HL-60 (cell line): ENCODE data around the gene TRIP4.

Source experiments
- DNase-seq, 2 experiments: peaks; one replicate each; pipeline ENCODE4 v3.0.0-alpha.2; 2010 to 2020; ENCODE audit warnings: low read depth in 1 of 2, low spot score in 1 of 2
- H3K27ac ChIP-seq: fragments of 250-450 bp; sonication (Bioruptor Pico); replicated peaks from 2 replicates; pipeline ENCODE4 v1.5.1; 2020; ENCODE audit warnings: mild to moderate bottlenecking, moderate library complexity
- H3K27me3 ChIP-seq: fragments of 250-450 bp; sonication (Bioruptor Pico); 2 replicates; pipeline ENCODE4 v1.5.1; 2021; ENCODE audit warnings: mild to moderate bottlenecking, moderate library complexity; ENCODE audit not compliant: insufficient read depth, poor library complexity, severe bottlenecking
- H3K4me3 ChIP-seq: replicated peaks from 2 replicates; pipeline ENCODE4 v1.5.1; 2011; ENCODE audit warnings: mild to moderate bottlenecking, control low read depth, low read length; ENCODE audit not compliant: insufficient read depth
- GABPA ChIP-seq: IDR thresholded peaks from 2 replicates; pipeline ENCODE4 v1.6.1; 2012; ENCODE audit warnings: low read depth
- POLR2AphosphoS5 ChIP-seq: IDR thresholded peaks from 2 replicates; pipeline ENCODE4 v1.6.1; 2012; ENCODE audit warnings: low read depth
- SPI1 ChIP-seq: IDR thresholded peaks from 2 replicates; pipeline ENCODE4 v1.6.1; 2012; ENCODE audit warnings: low read depth, mild to moderate bottlenecking, borderline replicate concordance
- TF ChIP-seq, protein P1 (sequence below): IDR thresholded peaks from 2 replicates; pipeline ENCODE4 v1.6.1; 2012; ENCODE audit warnings: low read depth; ENCODE audit not compliant: insufficient replicate concordance
- TF ChIP-seq, protein P2 (sequence below): IDR thresholded peaks from one replicate; pipeline ENCODE4 v1.5.1; 2011; ENCODE audit warnings: low read length, control low read depth, inconsistent platforms; ENCODE audit not compliant: insufficient read depth

The TRIP4 gene

DNA sequence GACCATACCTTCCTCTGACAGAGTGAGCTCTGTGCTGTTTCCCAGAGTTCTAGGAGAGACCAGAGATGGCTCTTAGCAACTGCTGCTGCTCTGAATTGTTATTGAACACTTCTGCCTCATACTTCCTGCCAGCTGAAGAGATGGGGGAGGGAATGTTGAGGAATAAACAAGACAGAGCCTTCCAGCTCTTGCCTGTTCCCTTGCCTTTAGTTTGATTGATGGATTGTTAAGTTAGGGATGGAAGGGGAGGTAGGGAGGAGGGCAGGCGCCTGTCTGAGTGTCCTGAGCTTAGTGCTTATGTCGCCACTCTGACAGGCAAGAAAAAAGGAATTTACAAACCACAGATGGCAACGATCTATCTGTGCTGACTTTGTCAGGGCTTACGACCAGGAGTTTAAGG, 115.6 kb downstream of the TRIP4 start:
- H3K4me3 ChIP-seq, result no peak overlapping the region
- TF ChIP-seq, protein P1, sequence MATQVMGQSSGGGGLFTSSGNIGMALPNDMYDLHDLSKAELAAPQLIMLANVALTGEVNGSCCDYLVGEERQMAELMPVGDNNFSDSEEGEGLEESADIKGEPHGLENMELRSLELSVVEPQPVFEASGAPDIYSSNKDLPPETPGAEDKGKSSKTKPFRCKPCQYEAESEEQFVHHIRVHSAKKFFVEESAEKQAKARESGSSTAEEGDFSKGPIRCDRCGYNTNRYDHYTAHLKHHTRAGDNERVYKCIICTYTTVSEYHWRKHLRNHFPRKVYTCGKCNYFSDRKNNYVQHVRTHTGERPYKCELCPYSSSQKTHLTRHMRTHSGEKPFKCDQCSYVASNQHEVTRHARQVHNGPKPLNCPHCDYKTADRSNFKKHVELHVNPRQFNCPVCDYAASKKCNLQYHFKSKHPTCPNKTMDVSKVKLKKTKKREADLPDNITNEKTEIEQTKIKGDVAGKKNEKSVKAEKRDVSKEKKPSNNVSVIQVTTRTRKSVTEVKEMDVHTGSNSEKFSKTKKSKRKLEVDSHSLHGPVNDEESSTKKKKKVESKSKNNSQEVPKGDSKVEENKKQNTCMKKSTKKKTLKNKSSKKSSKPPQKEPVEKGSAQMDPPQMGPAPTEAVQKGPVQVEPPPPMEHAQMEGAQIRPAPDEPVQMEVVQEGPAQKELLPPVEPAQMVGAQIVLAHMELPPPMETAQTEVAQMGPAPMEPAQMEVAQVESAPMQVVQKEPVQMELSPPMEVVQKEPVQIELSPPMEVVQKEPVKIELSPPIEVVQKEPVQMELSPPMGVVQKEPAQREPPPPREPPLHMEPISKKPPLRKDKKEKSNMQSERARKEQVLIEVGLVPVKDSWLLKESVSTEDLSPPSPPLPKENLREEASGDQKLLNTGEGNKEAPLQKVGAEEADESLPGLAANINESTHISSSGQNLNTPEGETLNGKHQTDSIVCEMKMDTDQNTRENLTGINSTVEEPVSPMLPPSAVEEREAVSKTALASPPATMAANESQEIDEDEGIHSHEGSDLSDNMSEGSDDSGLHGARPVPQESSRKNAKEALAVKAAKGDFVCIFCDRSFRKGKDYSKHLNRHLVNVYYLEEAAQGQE, result no peak
- TF ChIP-seq, protein P2, sequence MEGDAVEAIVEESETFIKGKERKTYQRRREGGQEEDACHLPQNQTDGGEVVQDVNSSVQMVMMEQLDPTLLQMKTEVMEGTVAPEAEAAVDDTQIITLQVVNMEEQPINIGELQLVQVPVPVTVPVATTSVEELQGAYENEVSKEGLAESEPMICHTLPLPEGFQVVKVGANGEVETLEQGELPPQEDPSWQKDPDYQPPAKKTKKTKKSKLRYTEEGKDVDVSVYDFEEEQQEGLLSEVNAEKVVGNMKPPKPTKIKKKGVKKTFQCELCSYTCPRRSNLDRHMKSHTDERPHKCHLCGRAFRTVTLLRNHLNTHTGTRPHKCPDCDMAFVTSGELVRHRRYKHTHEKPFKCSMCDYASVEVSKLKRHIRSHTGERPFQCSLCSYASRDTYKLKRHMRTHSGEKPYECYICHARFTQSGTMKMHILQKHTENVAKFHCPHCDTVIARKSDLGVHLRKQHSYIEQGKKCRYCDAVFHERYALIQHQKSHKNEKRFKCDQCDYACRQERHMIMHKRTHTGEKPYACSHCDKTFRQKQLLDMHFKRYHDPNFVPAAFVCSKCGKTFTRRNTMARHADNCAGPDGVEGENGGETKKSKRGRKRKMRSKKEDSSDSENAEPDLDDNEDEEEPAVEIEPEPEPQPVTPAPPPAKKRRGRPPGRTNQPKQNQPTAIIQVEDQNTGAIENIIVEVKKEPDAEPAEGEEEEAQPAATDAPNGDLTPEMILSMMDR, result no peak
- TF ChIP-seq GABPA (no peak), POLR2AphosphoS5 (no peak), SPI1 (no peak)
- DNase-seq, result peak in 1 of 2 experiments; percentile 33
- H3K27ac ChIP-seq, result peak overlapping the region; percentile 46
- H3K27me3 ChIP-seq, result no peaks in the 10 kb centered on the region

- no peaks in the 10 kb centered on the region for H3K27me3 ChIP-seq
- DNase-seq, result no peak
- TF ChIP-seq SPI1, result peak; percentile 28; the same call in 1 of the 2 replicates
- TF ChIP-seq, protein P1, result no peak
- H3K4me3 ChIP-seq, result no peak overlapping the region
- H3K27ac ChIP-seq, result peak overlapping the region; percentile 46
These were observed 116.0 kb downstream of the TRIP4 start for GRCh38 chr15:64503640-64504039.
